Esophagus squamous epithelium (tissue), 4 donors: Measurements from ENCODE around the gene SLC24A4.

Experiments
- POLR2A ChIP-seq, 4 donors: fragments of 450-650 bp; IDR thresholded peaks; one replicate each; pipeline ENCODE4 v1.6.1; 2017; ENCODE audit warnings: antibody characterized with exemption in 4 of 4, mild to moderate bottlenecking in 4 of 4, moderate library complexity in 3 of 4
- TF ChIP-seq, protein P1 (sequence below), 6 experiments: fragments of 450-650 bp in 4 of 6; fragments of 200-600 bp in 2 of 6; sonication (generic) in 2 of 6; IDR thresholded peaks; one replicate each; pipeline ENCODE4 v1.5.1; 2016 to 2019; ENCODE audit warnings: antibody characterized with exemption in 6 of 6, mild to moderate bottlenecking in 4 of 6, moderate library complexity in 4 of 6

DNA sequence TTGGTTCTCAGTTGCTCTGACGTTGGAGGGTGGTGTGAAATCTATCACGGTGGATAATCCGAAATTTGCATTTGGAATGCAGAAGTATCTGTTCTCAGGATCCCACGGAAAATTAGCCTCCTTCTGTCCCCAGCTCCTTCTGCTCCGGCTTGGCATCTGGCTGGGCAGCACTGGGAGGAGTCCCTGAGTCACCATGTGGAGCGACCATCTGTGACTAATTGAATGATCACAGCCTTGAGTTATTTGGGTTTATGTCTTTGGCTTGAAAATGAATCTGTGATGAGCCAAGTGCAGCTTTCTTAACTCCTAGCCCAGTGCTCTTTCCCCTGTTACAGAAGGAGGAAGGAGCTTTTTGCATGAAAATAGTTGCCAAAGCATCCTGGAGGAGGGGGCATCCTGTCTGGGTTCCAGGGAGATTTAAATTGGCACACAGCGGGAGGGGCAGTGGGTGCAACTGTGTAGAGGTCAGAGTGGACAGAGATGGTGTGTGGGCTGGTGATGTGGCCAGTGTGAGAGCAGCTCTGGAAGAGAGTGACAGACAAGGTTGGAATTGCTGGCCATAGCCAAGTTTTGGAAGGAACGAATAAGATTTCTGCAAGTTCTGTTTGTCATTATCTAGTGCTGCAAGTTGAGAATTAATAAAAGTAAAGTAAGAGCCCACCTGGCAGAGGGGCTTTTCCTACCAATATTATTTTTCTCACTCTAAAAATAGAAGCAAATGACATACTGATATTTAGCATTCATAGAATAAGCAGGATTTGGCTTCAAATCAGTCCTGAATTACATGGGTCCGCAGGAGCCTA lies 74.4 kb downstream of the SLC24A4 start:
- TF ChIP-seq POLR2A (IDR thresholded peaks at IDR 0.05): no peak
- TF ChIP-seq, protein P1, sequence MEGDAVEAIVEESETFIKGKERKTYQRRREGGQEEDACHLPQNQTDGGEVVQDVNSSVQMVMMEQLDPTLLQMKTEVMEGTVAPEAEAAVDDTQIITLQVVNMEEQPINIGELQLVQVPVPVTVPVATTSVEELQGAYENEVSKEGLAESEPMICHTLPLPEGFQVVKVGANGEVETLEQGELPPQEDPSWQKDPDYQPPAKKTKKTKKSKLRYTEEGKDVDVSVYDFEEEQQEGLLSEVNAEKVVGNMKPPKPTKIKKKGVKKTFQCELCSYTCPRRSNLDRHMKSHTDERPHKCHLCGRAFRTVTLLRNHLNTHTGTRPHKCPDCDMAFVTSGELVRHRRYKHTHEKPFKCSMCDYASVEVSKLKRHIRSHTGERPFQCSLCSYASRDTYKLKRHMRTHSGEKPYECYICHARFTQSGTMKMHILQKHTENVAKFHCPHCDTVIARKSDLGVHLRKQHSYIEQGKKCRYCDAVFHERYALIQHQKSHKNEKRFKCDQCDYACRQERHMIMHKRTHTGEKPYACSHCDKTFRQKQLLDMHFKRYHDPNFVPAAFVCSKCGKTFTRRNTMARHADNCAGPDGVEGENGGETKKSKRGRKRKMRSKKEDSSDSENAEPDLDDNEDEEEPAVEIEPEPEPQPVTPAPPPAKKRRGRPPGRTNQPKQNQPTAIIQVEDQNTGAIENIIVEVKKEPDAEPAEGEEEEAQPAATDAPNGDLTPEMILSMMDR (IDR thresholded peaks at IDR 0.05): no peak
